DMS153 (cell line): ENCODE measurements around the gene SPATS1.
"Not testable (repeated sequence)": the region's sequence is repeated elsewhere in the genome, so short reads cannot be mapped to it uniquely, and the experiment has no call there.

Experiments
- DNase-seq: peaks from one replicate; lab custom pipeline; 2025; lab: John Stamatoyannopoulos, UW

The SPATS1 gene

DNA sequence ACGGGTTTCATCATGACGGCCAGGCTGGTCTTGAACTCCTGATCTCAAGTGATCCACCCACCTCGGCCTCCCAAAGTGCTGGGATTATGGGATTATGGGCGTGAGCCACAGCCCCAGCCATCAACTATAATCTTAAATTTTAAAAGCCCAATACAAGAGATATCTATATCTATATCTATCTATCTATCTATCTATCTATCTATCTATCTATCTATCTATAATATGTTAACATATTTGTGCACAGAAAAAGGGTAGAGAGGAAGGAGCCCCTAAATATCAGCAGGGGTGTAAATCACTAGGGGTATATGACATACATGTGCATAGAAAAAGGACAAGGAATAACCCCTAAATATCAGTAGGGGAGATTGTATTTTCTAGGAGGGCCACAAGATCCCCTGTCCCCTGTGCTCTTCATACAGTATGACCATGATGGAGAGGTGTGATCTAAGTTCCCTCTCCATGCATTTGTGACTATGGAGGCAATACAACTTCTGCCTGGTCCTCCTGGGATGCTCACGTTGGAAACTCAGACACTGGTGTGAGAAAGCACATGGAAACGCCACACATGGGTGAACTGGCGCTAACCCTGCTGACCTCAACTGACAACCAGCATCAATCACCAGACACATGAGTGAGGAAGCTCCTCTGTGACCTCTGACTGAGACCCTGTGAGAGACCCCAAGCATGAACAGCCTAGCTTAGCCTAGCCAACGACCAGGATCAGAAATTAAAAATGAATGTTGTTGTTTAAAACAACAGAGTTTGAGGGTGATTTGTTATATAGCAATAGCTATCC is 1.2 kb upstream of the SPATS1 start:
- no peak for DNase-seq

GRCh38 chr6:44342052-44342451 is 398 bp upstream of the SPATS1 start:
- no peak for DNase-seq

DNA sequence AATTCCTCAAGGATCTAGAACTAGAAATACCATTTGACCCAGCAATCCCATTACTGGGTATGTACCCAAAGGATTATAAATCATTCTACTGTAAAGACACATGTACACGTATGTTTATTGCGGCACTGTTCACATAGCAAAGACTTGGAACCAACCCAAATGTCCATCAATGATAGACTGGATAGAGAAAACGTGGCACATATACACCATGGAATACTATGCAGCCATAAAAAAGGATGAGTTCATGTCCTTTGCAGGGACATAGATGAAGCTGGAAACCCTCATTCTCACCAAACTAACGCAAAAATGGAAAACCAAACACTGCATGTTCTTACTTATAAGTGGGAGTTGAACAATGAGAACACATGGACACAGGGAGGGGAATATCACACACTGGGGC is 4.4 kb downstream of the SPATS1 start:
- not testable (repeated sequence) for DNase-seq

GRCh38 chr6:44349904-44350649 is 7.6 kb downstream of the SPATS1 start:
- DNase-seq = no peak

DNA sequence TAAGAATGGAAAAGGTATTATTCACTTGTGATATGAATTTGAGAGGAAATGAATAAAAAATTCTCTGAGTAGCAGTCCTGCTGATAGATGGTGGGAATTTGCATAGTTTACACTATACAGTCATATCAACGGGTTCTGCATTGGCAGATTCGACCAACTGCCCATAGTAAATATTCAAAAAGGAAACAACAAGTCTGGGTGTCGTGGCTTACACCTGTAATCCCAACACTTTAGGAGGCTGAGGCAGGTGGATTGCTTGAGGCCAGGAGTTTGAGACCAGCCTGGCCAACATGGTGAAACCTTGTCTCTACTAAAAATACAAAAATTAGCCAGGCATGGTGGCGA is 8.2 kb downstream of the SPATS1 start:
- not testable (repeated sequence) for DNase-seq

DNA sequence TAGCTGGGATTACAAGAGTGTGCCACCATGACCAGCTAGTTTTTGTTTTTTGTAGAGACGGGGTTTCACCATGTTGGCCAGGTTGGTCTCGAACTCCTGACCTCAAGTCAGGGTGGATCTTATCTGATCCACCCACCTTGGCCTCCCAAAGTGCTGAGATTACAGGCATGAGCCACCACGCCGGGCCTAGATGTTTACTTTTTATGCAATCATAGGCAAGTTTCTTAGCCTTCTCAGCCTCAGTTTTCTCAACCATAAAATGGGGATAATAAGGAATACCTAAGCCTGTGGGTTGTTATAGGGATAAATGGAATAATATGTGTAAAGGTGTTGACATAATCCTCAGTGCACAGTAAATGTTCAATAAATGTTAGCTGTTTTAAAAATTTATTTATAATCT is 9.8 kb downstream of the SPATS1 start:
- no peak for DNase-seq

- no peak for DNase-seq
Observed at GRCh38 chr6:44353336-44353735, 10.9 kb downstream of the SPATS1 start.

DNA sequence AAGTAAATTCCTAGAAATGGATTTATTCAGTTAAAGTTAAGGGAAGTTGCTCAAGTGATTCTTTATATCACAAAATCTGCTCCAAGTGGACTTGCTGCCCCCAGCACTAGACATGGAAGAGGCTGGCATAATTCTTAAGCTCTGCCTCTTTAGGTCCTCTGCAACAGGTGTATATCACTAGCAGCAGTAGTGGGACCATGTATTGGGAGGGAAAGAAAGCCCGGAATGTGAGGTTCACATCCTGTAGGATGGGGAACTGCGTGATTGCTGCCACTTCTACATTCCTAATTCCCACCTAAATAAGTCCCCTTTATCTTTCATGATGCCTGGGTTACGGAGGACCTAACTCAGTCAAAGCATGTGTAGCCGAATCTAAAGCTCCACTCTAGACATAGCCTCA is 13.2 kb downstream of the SPATS1 start:
- no peak for DNase-seq

DNA sequence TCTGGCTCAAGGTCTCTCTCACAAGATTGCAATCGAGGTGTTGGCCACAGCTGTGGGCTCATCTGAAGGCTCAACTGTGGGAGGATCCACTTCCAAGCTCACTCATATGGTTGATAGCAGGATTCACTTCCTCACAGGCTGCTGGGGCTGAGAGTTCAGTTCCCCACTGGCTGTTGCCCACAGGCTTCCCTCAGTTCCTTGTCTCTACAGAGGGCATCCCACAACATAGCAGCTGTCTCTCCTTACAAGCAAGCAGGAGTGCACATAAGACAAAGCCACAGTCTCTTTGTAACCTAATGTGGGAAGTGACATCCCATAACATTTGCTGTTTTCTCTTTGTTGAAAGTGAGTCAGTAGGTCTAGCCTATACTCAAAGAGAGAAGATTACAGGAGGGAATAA is 14.0 kb downstream of the SPATS1 start:
- no peak for DNase-seq

GRCh38 chr6:44359973-44360372 is 17.5 kb downstream of the SPATS1 start:
- no peak for DNase-seq

GRCh38 chr6:44361947-44362346 is 19.5 kb downstream of the SPATS1 start:
- DNase-seq = no peak

DNA sequence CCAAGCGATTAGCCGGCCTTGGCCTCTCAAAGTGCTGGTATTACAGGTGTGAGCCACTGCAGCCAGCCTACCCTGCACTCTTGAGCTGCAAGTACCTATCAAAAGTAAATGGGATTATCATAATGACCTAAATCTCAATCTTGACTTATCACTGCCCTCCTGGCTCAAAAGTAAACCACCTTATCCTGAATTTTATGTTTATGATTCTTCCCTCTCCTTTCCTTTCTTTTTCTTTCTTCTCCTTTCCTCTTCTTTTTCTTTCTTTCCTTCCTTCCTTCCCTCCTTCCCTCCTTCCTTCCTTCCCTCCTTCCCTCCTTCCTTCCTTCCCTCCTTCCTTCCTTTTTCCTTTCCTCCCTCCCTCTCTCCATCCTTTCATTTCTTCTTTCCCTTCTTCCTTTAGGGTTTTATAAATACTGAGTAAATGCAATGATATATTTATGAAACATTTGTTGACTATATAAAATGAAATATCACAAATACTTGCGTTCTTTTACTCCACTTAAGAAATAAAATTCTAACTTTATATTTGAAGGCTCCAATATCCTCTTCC is 21.0 kb downstream of the SPATS1 start:
- DNase-seq = no peak

DNA sequence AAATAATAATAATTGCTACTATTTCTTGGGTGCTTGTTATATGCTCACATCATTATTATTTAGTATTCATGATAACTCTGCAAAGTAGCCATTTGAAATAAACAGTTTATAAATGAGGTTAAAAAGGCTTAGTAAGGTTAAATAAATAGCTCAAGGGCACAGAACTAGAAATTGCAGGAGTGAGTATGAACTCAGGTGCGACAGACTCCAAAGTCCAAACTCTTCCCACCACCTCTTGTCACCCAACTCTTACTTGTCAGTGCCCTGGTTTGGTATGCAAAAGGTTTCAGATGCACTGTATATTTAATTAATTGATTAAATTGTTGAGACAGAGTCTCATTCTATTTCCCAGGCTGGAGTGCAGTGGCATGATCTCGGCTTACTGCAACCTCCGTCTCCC is 24.3 kb downstream of the SPATS1 start:
- no peak for DNase-seq

GRCh38 chr6:44367681-44368080 is 25.2 kb downstream of the SPATS1 start:
- no peak for DNase-seq

DNA sequence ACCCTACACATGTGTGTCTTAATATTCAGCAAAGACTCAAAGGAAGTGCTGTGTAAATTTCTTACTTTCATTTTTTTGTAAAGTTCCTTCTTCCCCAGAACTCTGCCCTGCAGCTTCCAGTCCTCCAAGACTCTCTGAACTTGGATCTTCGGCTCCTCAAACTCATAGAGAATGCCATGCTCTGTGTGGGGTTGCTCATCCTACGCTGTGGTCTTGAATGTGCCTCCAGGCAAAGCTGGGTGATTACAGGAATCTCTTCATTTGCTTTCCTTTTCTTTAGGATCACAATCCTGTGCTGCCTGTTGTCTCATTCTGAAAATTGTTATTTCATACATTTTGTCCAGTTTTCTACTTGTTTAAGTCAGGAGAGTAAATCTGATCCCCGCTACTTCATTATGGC is 30.6 kb downstream of the SPATS1 start:
- DNase-seq = no peak

GRCh38 chr6:44373787-44374186 is 31.3 kb downstream of the SPATS1 start:
- no peak for DNase-seq

DNA sequence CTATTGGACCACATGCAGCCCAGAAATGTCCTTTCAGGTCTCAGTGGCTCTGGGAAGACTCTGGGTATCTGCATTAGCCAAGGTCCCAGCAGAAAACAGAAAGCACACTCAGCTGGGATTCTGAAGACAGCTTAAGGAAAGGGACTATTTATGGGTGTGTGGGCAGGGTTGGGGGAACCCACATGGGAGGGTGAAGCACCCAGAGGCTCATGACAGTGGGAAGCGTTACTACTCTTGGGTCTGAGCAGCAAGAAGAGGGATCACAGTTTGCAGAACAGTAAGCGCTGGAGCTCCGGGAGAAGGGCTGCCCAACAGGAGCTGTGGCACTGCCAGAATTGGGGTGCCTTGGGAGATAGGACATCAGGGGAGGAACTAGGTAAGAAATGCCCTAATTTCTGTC is 32.6 kb downstream of the SPATS1 start:
- no peak for DNase-seq

DNA sequence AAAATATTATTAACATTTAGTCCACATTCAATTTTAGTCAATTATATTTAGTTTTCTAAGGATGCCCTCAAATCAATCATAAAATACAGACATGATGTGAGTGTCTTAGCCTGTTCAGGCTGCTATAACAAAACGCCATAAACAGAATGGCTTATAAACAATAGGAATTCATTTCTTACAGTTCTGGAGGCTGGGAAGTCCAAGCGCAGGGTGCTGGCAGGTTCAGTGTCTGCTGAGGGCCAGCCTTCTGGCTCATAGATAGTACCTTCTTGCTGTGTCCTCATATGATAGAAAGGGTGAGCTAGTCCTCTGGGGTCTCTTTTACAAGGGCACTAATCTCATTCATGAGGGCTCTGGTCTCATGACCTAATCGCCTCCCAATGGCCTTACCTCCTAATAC is 35.0 kb downstream of the SPATS1 start:
- no peak for DNase-seq

GRCh38 chr6:44377971-44378370 is 35.5 kb downstream of the SPATS1 start:
- DNase-seq = no peak

DNA sequence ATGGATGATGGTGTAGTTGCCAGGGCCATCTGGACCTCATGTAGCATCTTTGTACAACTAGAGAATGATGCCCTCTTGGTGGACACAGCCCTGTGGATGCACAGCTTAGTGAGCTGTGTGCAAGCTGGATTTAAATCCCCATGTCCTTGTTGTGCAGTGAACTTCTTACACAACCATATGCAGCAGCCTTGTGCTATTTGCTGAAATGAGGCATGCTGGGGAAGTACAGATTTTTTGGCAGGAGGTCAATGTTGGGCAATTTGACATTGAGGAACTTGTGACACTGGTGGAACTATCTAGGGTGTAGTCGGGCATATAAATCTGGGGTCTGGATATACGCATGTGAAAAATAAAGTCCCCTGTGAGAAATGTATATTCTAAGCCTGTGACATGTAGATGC is 39.3 kb downstream of the SPATS1 start:
- DNase-seq = no peak

- no peak for DNase-seq
Observed at GRCh38 chr6:44386364-44386928, 44.0 kb downstream of the SPATS1 start.

GRCh38 chr6:44386929-44387345 is 44.5 kb downstream of the SPATS1 start:
- DNase-seq = no peak
